Measurements from ENCODE around the gene OR1D5. TPM values are rescaled to one million over a fixed set of nuclear protein-coding genes. Genes with fewer than 3 reads are reported as not detected.

The OR1D5 gene
- total RNA-seq, 2 experiments from 2014 or later, result not detected

GRCh38 chr17:3015890-3016289, 47.5 kb downstream of the OR1D5 start:
- POLR2A ChIA-PET, result no interaction called here
- H3K4me3 Mint-ChIP-seq, result no peak overlapping the region
- H3K27ac Mint-ChIP-seq, result no peak overlapping the region
- intact Hi-C loops (cut with micrococcal nuclease), result no loop called here
- H3K4me1 Mint-ChIP-seq (ENCODE audit: low read depth), result no peaks in the 10 kb centered on the region
- DNase-seq, result no peak
- no peaks in the 10 kb centered on the region for H3K9me3 Mint-ChIP-seq
- H3K27me3 Mint-ChIP-seq, result no peaks in the 10 kb centered on the region
- CTCF ChIA-PET, result interaction anchor here (0.9 to 1.7 kb wide), 4 partner anchors 166 to 229 kb away, joined by 3 to 6 read pairs (median 4); no protein-coding TSS in a partner anchor
- H3K36me3 Mint-ChIP-seq, result peaks cover 17% of the 10 kb centered on the region

GRCh38 chr17:3012926-3013581, 50.4 kb downstream of the OR1D5 start:
- Mint-ChIP-seq H3K4me1 (ENCODE audit: low read depth) (no peaks in the 10 kb centered on the region), H3K27me3 (no peaks in the 10 kb centered on the region), H3K4me3 (no peak overlapping the region), H3K36me3 (peaks cover 2% of the 10 kb centered on the region), H3K27ac (no peak overlapping the region), H3K9me3 (no peaks in the 10 kb centered on the region)
- POLR2A ChIA-PET, result interaction anchor here (0.6 to 1.1 kb wide), 2 partner anchors 165 to 220 kb away, joined by 3 read pairs; no protein-coding TSS in a partner anchor
- DNase-seq, result peak; percentile 71
- CTCF ChIA-PET, result interaction anchor here (0.6 to 4.3 kb wide), 20 partner anchors 19 to 597 kb away, joined by 3 to 87 read pairs (median 4); no protein-coding TSS in a partner anchor
- intact Hi-C loops (cut with micrococcal nuclease), result loop anchor here (1.0 to 5.0 kb wide), 3 partner anchors 165 to 226 kb away; no protein-coding TSS in a partner anchor

Other genes with a start within 250 kb of the OR1D5 start
- gene OR1D2, start 40.8 kb upstream of the OR1D5 start, total RNA-seq, result not detected
- not detected for gene OR1G1, start 63.9 kb upstream of the OR1D5 start, total RNA-seq
- gene OR1A2, start 133.9 kb upstream of the OR1D5 start, total RNA-seq, result not detected
- not detected for gene OR1A1, start 144.1 kb upstream of the OR1D5 start, total RNA-seq
- gene OR3A1, start 234.8 kb upstream of the OR1D5 start, total RNA-seq, result under 1 TPM in 1 of 2 experiments, not detected in 1; 0.26 TPM